SK-N-MC (cell line): ENCODE results near the gene OSTN.

Experiments used
- DNase-seq: peaks from one replicate; pipeline ENCODE4 v3.0.0-alpha.2; 2011; ENCODE audit warnings: low read depth, low spot score
- H3K27ac ChIP-seq: fragments of 200-600 bp; sonication (generic); 2 replicates; pipeline ENCODE4 v1.5.1; 2016; ENCODE audit warnings: mixed run types
- H3K36me3 ChIP-seq: fragments of 200-600 bp; sonication (generic); 2 replicates; pipeline ENCODE4 v1.6.1; 2017; ENCODE audit warnings: antibody characterized with exemption, low read length, mixed read lengths; ENCODE audit not compliant: insufficient read depth
- H3K4me3 ChIP-seq: fragments of 200-600 bp; sonication (generic); 2 replicates; pipeline ENCODE4 v1.5.1; 2016
- H3K9ac ChIP-seq: fragments of 200-600 bp; sonication (generic); 2 replicates; pipeline ENCODE4 v1.8.0; 2017; ENCODE audit warnings: mixed run types, mixed read lengths; ENCODE audit not compliant: insufficient read length
- H3K9me3 ChIP-seq: fragments of 200-600 bp; sonication (generic); 2 replicates; pipeline ENCODE4 v1.6.1; 2017; ENCODE audit warnings: low read depth, mild to moderate bottlenecking, antibody characterized with exemption, low read length, moderate library complexity, mixed read lengths
- EZH2 ChIP-seq: fragments of 200-600 bp; sonication (generic); IDR thresholded peaks from one replicate; pipeline ENCODE4 v1.6.1; 2017; ENCODE audit warnings: antibody characterized with exemption
- FOXP2 ChIP-seq: optimal IDR thresholded peaks from 2 replicates; pipeline ENCODE3; 2011; ENCODE audit warnings: mild to moderate bottlenecking, moderate library complexity; ENCODE audit not compliant: insufficient read depth; ENCODE audit errors: extremely low read length, control extremely low read depth
- POLR2AphosphoS5 ChIP-seq: IDR thresholded peaks from 2 replicates; pipeline ENCODE4 v1.6.1; 2012; ENCODE audit warnings: mild to moderate bottlenecking, low read depth, low read length, borderline replicate concordance

OSTN gene

GRCh38 chr3:191283400-191283799, 84.4 kb downstream of the OSTN start:
- no peak for DNase-seq
- no peak for TF ChIP-seq FOXP2
- TF ChIP-seq EZH2: no peak
- no peak for TF ChIP-seq POLR2AphosphoS5

GRCh38 chr3:191290311-191291025, 91.4 kb downstream of the OSTN start:
- peak overlapping the region; percentile 95 for H3K27ac ChIP-seq
- TF ChIP-seq EZH2 (no peak), POLR2AphosphoS5 (no peak), FOXP2 (no peak)
- no peaks in the 10 kb centered on the region; the same call in 1 of the 2 replicates for H3K9me3 ChIP-seq
- H3K36me3 ChIP-seq: no peaks in the 10 kb centered on the region
- peak; percentile 32 for DNase-seq
- H3K4me3 ChIP-seq: peak overlapping the region; percentile 72
- peak overlapping the region; percentile 51 for H3K9ac ChIP-seq

More at GRCh38 chr3:191283400-191283799, 84.4 kb downstream of the OSTN start:
- H3K9me3 ChIP-seq: no peaks in the 10 kb centered on the region; the same call in 1 of the 2 replicates
- no peaks in the 10 kb centered on the region for H3K36me3 ChIP-seq
- H3K27ac ChIP-seq: peak overlapping the region; percentile 2; the same call in 1 of the 2 replicates
- H3K9ac ChIP-seq: no peak overlapping the region
- H3K4me3 ChIP-seq: no peak overlapping the region

GRCh38 chr3:191292243-191293015, 93.4 kb downstream of the OSTN start:
- Histone ChIP-seq H3K9ac (no peak overlapping the region), H3K36me3 (no peaks in the 10 kb centered on the region), H3K27ac (no peak overlapping the region), H3K4me3 (no peak overlapping the region), H3K9me3 (no peaks in the 10 kb centered on the region; the same call in 1 of the 2 replicates)
- DNase-seq: no peak
- TF ChIP-seq POLR2AphosphoS5 (no peak), EZH2 (no peak), FOXP2 (no peak)

DNA sequence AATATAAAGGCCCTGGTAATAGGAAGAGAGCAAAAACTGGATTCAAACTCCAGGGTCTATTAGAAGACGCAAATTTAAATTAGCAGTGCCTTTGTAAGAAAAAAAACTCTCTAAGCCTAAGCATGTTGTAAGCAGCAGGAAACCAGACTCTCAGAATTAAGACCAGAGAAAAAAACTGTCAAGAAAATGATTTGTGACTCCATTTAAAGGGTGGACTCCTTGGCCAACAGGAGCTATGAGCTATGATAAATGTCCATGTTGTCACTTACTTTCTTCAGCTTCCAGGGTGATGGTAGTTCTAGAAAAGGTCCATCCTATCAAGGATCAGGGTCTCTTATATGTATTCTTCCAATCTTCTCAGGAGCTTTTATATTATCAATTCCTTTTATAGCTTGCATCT, 95.2 kb downstream of the OSTN start:
- no peak overlapping the region for H3K4me3 ChIP-seq
- DNase-seq: no peak
- H3K9ac ChIP-seq: no peak overlapping the region
- no peak overlapping the region for H3K27ac ChIP-seq
- no peaks in the 10 kb centered on the region for H3K36me3 ChIP-seq
- TF ChIP-seq POLR2AphosphoS5: no peak
- TF ChIP-seq FOXP2: no peak
- TF ChIP-seq EZH2: no peak
- no peaks in the 10 kb centered on the region; the same call in 1 of the 2 replicates for H3K9me3 ChIP-seq

- H3K36me3 ChIP-seq: no peaks in the 10 kb centered on the region
- H3K4me3 ChIP-seq: no peak overlapping the region
- no peaks in the 10 kb centered on the region; the same call in 1 of the 2 replicates for H3K9me3 ChIP-seq
- H3K9ac ChIP-seq: no peak overlapping the region
- no peak for TF ChIP-seq EZH2
- no peak for TF ChIP-seq FOXP2
- TF ChIP-seq POLR2AphosphoS5: no peak
- H3K27ac ChIP-seq: no peak overlapping the region
- no peak for DNase-seq
Observed at GRCh38 chr3:191296041-191296541, 97.0 kb downstream of the OSTN start.

DNA sequence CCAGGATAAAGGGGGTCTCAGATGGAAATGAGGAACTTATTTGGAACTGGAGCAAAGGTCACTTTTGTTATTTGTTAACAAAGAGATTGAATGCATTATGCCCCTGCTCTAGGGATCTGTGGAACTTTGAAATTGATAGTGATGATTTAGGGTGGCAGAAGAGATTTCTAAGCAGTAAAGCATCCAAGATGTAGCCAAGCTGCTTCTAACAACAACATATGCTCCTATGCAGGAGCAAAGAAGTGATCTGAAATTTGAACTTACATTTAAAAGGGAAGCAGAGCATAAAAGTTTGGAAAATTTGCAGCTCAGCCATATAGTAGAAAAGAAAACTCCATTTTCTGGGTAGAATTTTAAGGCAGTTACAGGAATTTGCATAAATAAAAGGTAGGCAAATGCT, 99.8 kb downstream of the OSTN start:
- H3K27ac ChIP-seq: no peak overlapping the region
- H3K9ac ChIP-seq: no peak overlapping the region
- H3K9me3 ChIP-seq: no peaks in the 10 kb centered on the region
- no peak for DNase-seq
- H3K36me3 ChIP-seq: no peaks in the 10 kb centered on the region
- TF ChIP-seq POLR2AphosphoS5: no peak
- no peak for TF ChIP-seq FOXP2
- no peak for TF ChIP-seq EZH2
- no peak overlapping the region for H3K4me3 ChIP-seq

DNA sequence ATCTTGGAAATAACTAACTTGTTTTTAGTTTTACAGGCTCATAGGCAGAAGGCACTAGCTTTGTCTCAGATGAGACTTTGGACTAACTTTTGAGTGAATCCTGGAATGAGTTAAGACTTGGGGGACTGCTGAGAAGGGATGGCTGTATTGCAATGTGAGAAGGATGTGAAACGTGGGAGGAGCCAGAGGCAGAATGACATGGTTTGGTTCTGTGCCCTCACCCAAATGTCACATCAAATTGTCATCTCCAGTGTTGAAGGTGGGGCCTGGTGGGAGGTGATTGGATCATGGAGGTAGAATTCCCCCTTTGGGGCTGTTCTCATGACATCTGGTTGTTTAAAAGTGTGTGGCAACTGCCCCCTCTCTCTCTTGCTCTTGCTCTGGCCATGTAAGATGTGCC, 101.4 kb downstream of the OSTN start:
- no peak for DNase-seq
- no peaks in the 10 kb centered on the region for H3K9me3 ChIP-seq
- no peaks in the 10 kb centered on the region for H3K36me3 ChIP-seq
- no peak for TF ChIP-seq FOXP2
- no peak for TF ChIP-seq EZH2
- no peak for TF ChIP-seq POLR2AphosphoS5
- H3K27ac ChIP-seq: no peak overlapping the region
- no peak overlapping the region for H3K4me3 ChIP-seq
- no peak overlapping the region for H3K9ac ChIP-seq

DNA sequence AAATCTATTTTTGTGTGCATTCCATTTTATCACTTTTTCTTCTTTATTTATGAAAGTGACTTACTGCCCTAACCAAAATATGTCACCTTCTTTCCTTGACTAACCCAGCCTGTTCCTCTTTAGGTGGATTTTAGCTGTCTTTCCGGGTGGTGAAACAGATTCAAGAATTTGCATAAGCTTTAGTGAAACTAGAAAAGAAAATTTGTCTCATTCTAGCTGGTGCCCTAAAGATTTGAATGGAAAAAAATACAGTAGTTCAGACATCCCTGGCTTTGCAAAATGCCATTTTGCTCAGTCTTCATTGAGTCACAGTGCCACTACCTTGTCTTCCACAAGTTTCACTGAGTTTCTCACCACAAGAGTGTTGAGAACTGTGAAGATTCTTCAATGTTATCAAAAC, 102.0 kb downstream of the OSTN start:
- TF ChIP-seq EZH2 (no peak), FOXP2 (no peak), POLR2AphosphoS5 (no peak)
- H3K9ac ChIP-seq: no peak overlapping the region
- H3K4me3 ChIP-seq: no peak overlapping the region
- H3K9me3 ChIP-seq: no peaks in the 10 kb centered on the region
- no peak for DNase-seq
- H3K36me3 ChIP-seq: no peaks in the 10 kb centered on the region
- no peak overlapping the region for H3K27ac ChIP-seq

DNA sequence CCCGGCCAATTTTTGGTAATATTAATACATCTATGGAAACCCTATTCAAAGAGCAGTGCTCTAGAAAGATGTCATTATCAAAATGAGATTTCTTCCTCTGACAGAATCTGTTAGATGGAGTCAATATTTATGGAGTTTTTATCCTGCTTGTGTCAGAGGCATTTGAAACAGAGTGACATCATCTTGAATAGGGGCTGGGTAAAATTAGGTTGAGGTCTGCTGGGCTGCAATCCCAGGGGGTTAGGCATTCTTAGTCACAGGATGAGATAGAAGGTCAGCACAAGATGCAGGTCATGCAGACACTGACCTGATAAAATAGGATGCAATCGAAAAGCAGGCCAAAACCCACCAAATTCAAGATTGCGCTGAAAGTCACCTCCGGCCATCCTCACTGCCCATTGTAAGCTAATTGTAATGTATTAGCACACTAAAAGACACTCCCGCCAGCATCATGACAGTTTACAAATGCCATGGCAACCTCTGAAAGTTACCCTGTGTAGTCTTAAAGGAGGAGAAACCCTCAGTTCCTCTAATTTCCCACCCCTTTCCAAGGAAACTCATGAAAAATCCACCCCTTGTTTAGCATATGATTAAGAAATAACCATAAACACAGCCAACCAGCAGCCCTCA, 102.9 kb downstream of the OSTN start:
- no peak for TF ChIP-seq EZH2
- TF ChIP-seq POLR2AphosphoS5: no peak
- no peak for TF ChIP-seq FOXP2
- H3K27ac ChIP-seq: no peak overlapping the region
- H3K9ac ChIP-seq: no peak overlapping the region
- H3K4me3 ChIP-seq: no peak overlapping the region
- DNase-seq: no peak
- no peaks in the 10 kb centered on the region for H3K9me3 ChIP-seq
- no peaks in the 10 kb centered on the region for H3K36me3 ChIP-seq
